D721Med (cell line): ENCODE results near the gene EPRS1.

Source experiments
- DNase-seq: peaks from one replicate; pipeline ENCODE4 v3.0.0; 2011; ENCODE audit warnings: low spot score; ENCODE audit not compliant: insufficient read length
- FAIRE-seq: peaks from 2 replicates; lab custom pipeline; 2011; peaks lifted over from hg19 to GRCh38; lab: Jason Lieb, UNC
- CTCF ChIP-seq: IDR thresholded peaks from 2 replicates; pipeline ENCODE4 v1.5.1; 2012; ENCODE audit warnings: mild to moderate bottlenecking, control low read depth; ENCODE audit not compliant: insufficient read depth; ENCODE audit errors: missing control alignments

Gene EPRS1

GRCh38 chr1:220084460-220084859 is 38.2 kb upstream of the EPRS1 start:
- DNase-seq (no peak), FAIRE-seq (no peak)
- TF ChIP-seq CTCF: no peak

- FAIRE-seq: no peak
- TF ChIP-seq CTCF: no peak
Observed at GRCh38 chr1:220077887-220078286, 31.6 kb upstream of the EPRS1 start.

GRCh38 chr1:220076861-220077762 is 30.8 kb upstream of the EPRS1 start:
- FAIRE-seq (peak; percentile 79), DNase-seq (no peak)
- no peak for TF ChIP-seq CTCF

More at GRCh38 chr1:220077887-220078286, 31.6 kb upstream of the EPRS1 start:
- DNase-seq: no peak

- no peak for TF ChIP-seq CTCF
- DNase-seq: no peak
- FAIRE-seq: peak; percentile 61
Observed at GRCh38 chr1:220067269-220068204, 21.2 kb upstream of the EPRS1 start.

- peak; percentile 72 for FAIRE-seq
- TF ChIP-seq CTCF: no peak
Observed at GRCh38 chr1:220062629-220063028, 16.3 kb upstream of the EPRS1 start.

GRCh38 chr1:220060876-220061275 is 14.6 kb upstream of the EPRS1 start:
- DNase-seq (no peak), FAIRE-seq (peak; percentile 79)
- no peak for TF ChIP-seq CTCF

More at GRCh38 chr1:220062629-220063028, 16.3 kb upstream of the EPRS1 start:
- DNase-seq: no peak
